Adrenal gland (tissue), 12 donors: Measurements from ENCODE around the gene CPNE4. TPM values are rescaled to one million over a fixed set of nuclear protein-coding genes. Genes with fewer than 3 reads are reported as not detected.

Experiments used
- DNase-seq, 7 donors: peaks; one replicate each; pipeline ENCODE4 v3.0.0-alpha.2; 2019 to 2020
- H3K27ac ChIP-seq, 5 donors: fragments of 200-600 bp; sonication (generic) in 4 of 5; 1 replicate in 3 of 5; 2 replicates in 2 of 5; pipeline versions ENCODE4 v1.5.1 to v1.8.0; 2016 to 2020; ENCODE audit warnings: mild to moderate bottlenecking in 1 of 5
- H3K27me3 ChIP-seq: fragments of 200-600 bp; 2 replicates; pipeline ENCODE4 v1.8.0; 2021
- H3K36me3 ChIP-seq, 2 donors: fragments of 200-600 bp; replicated peaks in 1 of 2; 1 replicate in 1 of 2; 2 replicates in 1 of 2; pipeline versions ENCODE4 v1.5.1 to v1.8.0; 2018 to 2022
- H3K4me1 ChIP-seq, 2 donors: fragments of 200-600 bp; replicated peaks in 1 of 2; 1 replicate in 1 of 2; 2 replicates in 1 of 2; pipeline versions ENCODE4 v1.5.1 to v1.8.0; 2018 to 2021
- H3K4me3 ChIP-seq, 4 donors: fragments of 200-600 bp; sonication (generic) in 3 of 4; one replicate each; pipeline ENCODE4 v1.5.1; 2016 to 2018
- H3K9me3 ChIP-seq, 3 donors: fragments of 200-600 bp; sonication (generic) in 1 of 3; replicated peaks in 1 of 3; 1 replicate in 2 of 3; 2 replicates in 1 of 3; pipeline versions ENCODE4 v1.5.1 to v1.8.0; 2016 to 2021
- CTCF ChIP-seq, 6 experiments: fragments of 450-650 bp in 4 of 6; fragments of 200-600 bp in 2 of 6; sonication (generic) in 1 of 6; IDR thresholded peaks; 1 replicate in 5 of 6; 2 replicates in 1 of 6; pipeline versions ENCODE4 v1.5.1 to v1.8.0; 2016 to 2021; ENCODE audit warnings: antibody characterized with exemption in 6 of 6, mild to moderate bottlenecking in 2 of 6, moderate library complexity in 1 of 6
- POLR2A ChIP-seq, 2 donors: fragments of 450-650 bp; IDR thresholded peaks; one replicate each; pipeline ENCODE4 v1.6.1; 2017; ENCODE audit warnings: antibody characterized with exemption in 2 of 2, mild to moderate bottlenecking in 2 of 2, moderate library complexity in 1 of 2
- WGBS, 4 donors: extraction: QIAGEN DNeasy Blood & Tissue Kit in 2 of 4; methylation state at CpG; one replicate each; pipeline versions ENCODE4 v1.1.5 to v1.1.7; 2013 to 2017; 5-methylcytosine and 5-hydroxymethylcytosine counted together
- intact Hi-C, 2 donors: fragments of 100-400 bp; cut with DNase I; formaldehyde crosslinking; loops; one replicate each; pipeline versions ENCODE4 v1.14.1 to v1.15.0; 2022 to 2023
- polyA plus RNA-seq, 3 donors: library from polyadenylated mRNA; stranded (reverse); fragments of 200-250 nt in 2 of 3; fragments of 350-450 nt in 1 of 3; fragmentation: Illumina TruSeq in 1 of 3; extraction: RNeasy Lipid Tissue Mini Kit (QIAGEN cat#74804) in 1 of 3; gene quantifications; one replicate each; pipeline ENCODE4 v1.2.3, GENCODE V29; 2013 to 2014
- total RNA-seq, 9 donors: library from RNA; depleted of rRNA in 4 of 9; stranded (reverse); fragments of >200 nt in 4 of 9; fragments of 120-200 nt in 1 of 9; fragmentation: NEBNext Ultra II Directional in 1 of 9; extraction: Animal tissue kit (Norgen Biotek cat#: 25700) in 1 of 9; gene quantifications; one replicate each; pipeline versions ENCODE4 v1.1.0 to v1.2.4, GENCODE V29; 2013 to 2023
- donor health status: healthy with polysubstance abuse.
- donor health status: Bipolar disorder and iron deficiency.
- donor health status: DM: yes; HTN: yes; CAD: no.
- donor health status: DM: no; HTN: no; CAD: no.
- donor health status: DM: no; HTN: no; CAD: no.
- donor health status: DM: yes; HTN: yes; CAD: no.

CPNE4 gene
- total and polyA plus RNA-seq, 12 donors = 0.11 to 7.5 (median 0.59) TPM

- H3K36me3 ChIP-seq = no peaks in the 10 kb centered on the region
- TF ChIP-seq CTCF (IDR thresholded peaks at IDR 0.05) = no peak
- no peaks in the 10 kb centered on the region for H3K27me3 ChIP-seq
- H3K9me3 ChIP-seq = no peaks in the 10 kb centered on the region
- no peaks in the 10 kb centered on the region for H3K4me1 ChIP-seq
- 46 to 57% (median 51%) methylated on average over 3 of the region's 3 CpGs for WGBS, 4 donors
- intact Hi-C loops = no loop called here
- H3K27ac ChIP-seq = no peak overlapping the region
- H3K4me3 ChIP-seq = no peak overlapping the region
- DNase-seq = no peak
These were observed 290.0 kb downstream of the CPNE4 start for GRCh38 chr3:131744765-131745164.

- Histone ChIP-seq H3K27me3 (no peaks in the 10 kb centered on the region), H3K27ac (no peak overlapping the region), H3K4me1 (no peaks in the 10 kb centered on the region), H3K4me3 (no peak overlapping the region), H3K9me3 (no peaks in the 10 kb centered on the region), H3K36me3 (no peaks in the 10 kb centered on the region)
- TF ChIP-seq CTCF (IDR thresholded peaks at IDR 0.05) = no peak
- TF ChIP-seq POLR2A (IDR thresholded peaks at IDR 0.05) = no peak
- DNase-seq = no peak
- intact Hi-C loops = no loop called here
These were observed 291.7 kb downstream of the CPNE4 start for GRCh38 chr3:131743126-131743525.

- no peaks in the 10 kb centered on the region for H3K36me3 ChIP-seq
- H3K4me3 ChIP-seq = no peak overlapping the region
- intact Hi-C loops = no loop called here
- 27 to 42% (median 38%) methylated on average over 1 of the region's 1 CpG for WGBS, 4 donors
- no peaks in the 10 kb centered on the region for H3K9me3 ChIP-seq
- no peak for TF ChIP-seq POLR2A (IDR thresholded peaks at IDR 0.05)
- no peak for TF ChIP-seq CTCF (IDR thresholded peaks at IDR 0.05)
- DNase-seq = no peak
- H3K4me1 ChIP-seq = no peaks in the 10 kb centered on the region
- no peak overlapping the region for H3K27ac ChIP-seq
- H3K27me3 ChIP-seq = no peaks in the 10 kb centered on the region
These were observed 295.6 kb downstream of the CPNE4 start for GRCh38 chr3:131739211-131739610.

GRCh38 chr3:131738095-131738494 lies 296.7 kb downstream of the CPNE4 start:
- H3K36me3 ChIP-seq = no peaks in the 10 kb centered on the region
- 53 to 65% (median 55%) methylated on average over 2 of the region's 2 CpGs for WGBS, 4 donors
- H3K4me3 ChIP-seq = no peak overlapping the region
- no peaks in the 10 kb centered on the region for H3K4me1 ChIP-seq
- no peaks in the 10 kb centered on the region for H3K27me3 ChIP-seq
- intact Hi-C loops = no loop called here
- no peak overlapping the region for H3K27ac ChIP-seq
- no peaks in the 10 kb centered on the region for H3K9me3 ChIP-seq
- no peak for DNase-seq
- TF ChIP-seq CTCF (IDR thresholded peaks at IDR 0.05) (no peak), POLR2A (IDR thresholded peaks at IDR 0.05) (no peak)
